ENCODE measurements around the gene CTSF. TPM values are rescaled to one million over a fixed set of nuclear protein-coding genes. Genes with fewer than 3 reads are reported as not detected.

CTSF gene
- 1.6 and 2.4 TPM in 2 replicates for total RNA-seq

- DNase-seq (ENCODE audit: low read depth) (peak; percentile 67), FAIRE-seq (no peak)
- H3K27me3 ChIP-seq (ENCODE audit: control insufficient read depth, insufficient read depth, low read length), result peaks cover 6% of the 10 kb centered on the region
- H3K4me3 ChIP-seq (ENCODE audit: low read depth, low read length), result peak within 1 kb of the TSS; percentile 41
- no peak for TF ChIP-seq CTCF (IDR thresholded peaks at IDR 0.05; ENCODE audit: insufficient read depth, low read length, severe bottlenecking)
- no peaks in the 10 kb centered on the region for H3K36me3 ChIP-seq (ENCODE audit: control insufficient read depth, insufficient read depth, low read length)
Measured at GRCh38 chr11:66568124-66568916, at the start of gene CTSF. Gene CTSF (minus strand): TSS chr11:66568606. CDS start chr11:66568486, 120 bp downstream.

GRCh38 chr11:66617155-66617834 is 48.9 kb upstream of the CTSF start:
- Histone ChIP-seq H3K36me3 (ENCODE audit: control insufficient read depth, insufficient read depth, low read length) (peaks cover 6% of the 10 kb centered on the region), H3K4me3 (ENCODE audit: low read depth, low read length) (peak overlapping the region; percentile 78), H3K27me3 (ENCODE audit: control insufficient read depth, insufficient read depth, low read length) (no peaks in the 10 kb centered on the region)
- TF ChIP-seq CTCF (IDR thresholded peaks at IDR 0.05; ENCODE audit: insufficient read depth, low read length, severe bottlenecking), result no peak
- DNase-seq (ENCODE audit: low read depth), result peak; percentile 54
- FAIRE-seq, result no peak

- peak; percentile 97 for DNase-seq (ENCODE audit: low read depth)
- Histone ChIP-seq H3K27me3 (ENCODE audit: control insufficient read depth, insufficient read depth, low read length) (no peaks in the 10 kb centered on the region), H3K4me3 (ENCODE audit: low read depth, low read length) (peak within 1 kb of the TSS; percentile 78), H3K36me3 (ENCODE audit: control insufficient read depth, insufficient read depth, low read length) (peaks cover 5% of the 10 kb centered on the region)
- TF ChIP-seq CTCF (IDR thresholded peaks at IDR 0.05; ENCODE audit: insufficient read depth, low read length, severe bottlenecking), result no peak
- no peak for FAIRE-seq
Measured at GRCh38 chr11:66616379-66617154, 48.2 kb upstream of the CTSF start, which contains the start of gene RBM14. Gene RBM14 (plus strand): TSS chr11:66616630. CDS start chr11:66616721, 91 bp downstream.

- DNase-seq (ENCODE audit: low read depth), result no peak
- H3K4me3 ChIP-seq (ENCODE audit: low read depth, low read length), result no peak overlapping the region
- peaks cover 5% of the 10 kb centered on the region for H3K36me3 ChIP-seq (ENCODE audit: control insufficient read depth, insufficient read depth, low read length)
- no peak for TF ChIP-seq CTCF (IDR thresholded peaks at IDR 0.05; ENCODE audit: insufficient read depth, low read length, severe bottlenecking)
- no peaks in the 10 kb centered on the region for H3K27me3 ChIP-seq (ENCODE audit: control insufficient read depth, insufficient read depth, low read length)
- FAIRE-seq, result no peak
Measured at GRCh38 chr11:66614073-66614472, 45.7 kb upstream of the CTSF start.

GRCh38 chr11:66612458-66612857 is 44.1 kb upstream of the CTSF start:
- no peak for DNase-seq (ENCODE audit: low read depth)
- FAIRE-seq, result no peak
- Histone ChIP-seq H3K4me3 (ENCODE audit: low read depth, low read length) (no peak overlapping the region), H3K36me3 (ENCODE audit: control insufficient read depth, insufficient read depth, low read length) (peaks cover 2% of the 10 kb centered on the region), H3K27me3 (ENCODE audit: control insufficient read depth, insufficient read depth, low read length) (no peaks in the 10 kb centered on the region)
- TF ChIP-seq CTCF (IDR thresholded peaks at IDR 0.05; ENCODE audit: insufficient read depth, low read length, severe bottlenecking), result no peak
